Activated naive CD4-positive, alpha-beta T cell treated with anti-CD3 and anti-CD28 coated beads for 36 hours (primary cell): ENCODE measurements around the gene FBXW10B. TPM values are rescaled to one million over a fixed set of nuclear protein-coding genes. Genes with fewer than 3 reads are reported as not detected.
"Not testable (repeated sequence)": the region's sequence is repeated elsewhere in the genome, so short reads cannot be mapped to it uniquely, and the experiment has no call there.

Experiments
- CTCF ChIA-PET: fragments of 350-600 bp; sonication (Branson Sonifier 250); formaldehyde crosslinking; loops from one replicate; lab custom pipeline; 2021; ENCODE audit warnings: antibody characterized with exemption; lab: Charles Lee
- DNase-seq: peaks from one replicate; pipeline ENCODE4 v3.0.0-alpha.2; 2020
- H3K27ac Mint-ChIP-seq: one replicate; pipeline ENCODE4 v1.8.0; 2021; ENCODE audit warnings: mild to moderate bottlenecking, mixed read lengths
- H3K27me3 Mint-ChIP-seq: one replicate; pipeline ENCODE4 v1.8.0; 2021; ENCODE audit warnings: low read depth, mixed read lengths
- H3K36me3 Mint-ChIP-seq: one replicate; pipeline ENCODE4 v1.8.0; 2021; ENCODE audit warnings: low read depth, mixed read lengths
- H3K4me1 Mint-ChIP-seq: one replicate; pipeline ENCODE4 v1.8.0; 2021; ENCODE audit warnings: low read depth, mixed read lengths
- H3K4me3 Mint-ChIP-seq: one replicate; pipeline ENCODE4 v1.8.0; 2021; ENCODE audit warnings: mild to moderate bottlenecking, moderate library complexity, mixed read lengths
- H3K9me3 Mint-ChIP-seq: one replicate; pipeline ENCODE4 v1.8.0; 2021; ENCODE audit warnings: mixed read lengths
- intact Hi-C: fragments of 100-400 bp; cut with micrococcal nuclease; formaldehyde crosslinking; loops from one replicate; pipeline ENCODE4 v1.15.1; 2023
- total RNA-seq, 2 experiments: library from RNA; stranded (reverse); gene quantifications; one replicate each; pipeline ENCODE4 v1.2.3, GENCODE V29; 2021

Gene FBXW10B
- under 1 TPM in 1 of 2 experiments, not detected in 1; 0.38 TPM for total RNA-seq

GRCh38 chr17:15619331-15620058 is at the start of gene FBXW10B:
Gene FBXW10B, minus strand, starts transcription at chr17:15619704. Its CDS starts 192 bp downstream, at chr17:15619512.
- H3K4me3 Mint-ChIP-seq, H3K36me3 Mint-ChIP-seq, H3K27me3 Mint-ChIP-seq, DNase-seq, intact Hi-C loops, H3K4me1 Mint-ChIP-seq, H3K9me3 Mint-ChIP-seq, H3K27ac Mint-ChIP-seq, CTCF ChIA-PET: not testable (repeated sequence)

- Mint-ChIP-seq H3K9me3 (no peaks in the 10 kb centered on the region), H3K4me3 (no peak overlapping the region), H3K27me3 (no peaks in the 10 kb centered on the region), H3K4me1 (no peaks in the 10 kb centered on the region), H3K27ac (no peak overlapping the region), H3K36me3 (peaks cover 24% of the 10 kb centered on the region)
- intact Hi-C loops, result no loop called here
- DNase-seq, result no peak
- CTCF ChIA-PET, result no interaction called here
These were observed 44.2 kb upstream of the FBXW10B start for GRCh38 chr17:15663691-15664090.

GRCh38 chr17:15663176-15663575 is 43.7 kb upstream of the FBXW10B start:
- CTCF ChIA-PET, result interaction anchor here (0.6 kb wide), 1 partner anchor 252 kb away, joined by 3 read pairs; no protein-coding TSS in a partner anchor
- H3K27ac Mint-ChIP-seq, result no peak overlapping the region
- no peaks in the 10 kb centered on the region for H3K9me3 Mint-ChIP-seq
- no peak overlapping the region for H3K4me3 Mint-ChIP-seq
- DNase-seq, result no peak
- intact Hi-C loops, result no loop called here
- H3K4me1 Mint-ChIP-seq, result no peaks in the 10 kb centered on the region
- H3K27me3 Mint-ChIP-seq, result no peaks in the 10 kb centered on the region
- H3K36me3 Mint-ChIP-seq, result peaks cover 25% of the 10 kb centered on the region

- Mint-ChIP-seq H3K9me3 (no peaks in the 10 kb centered on the region), H3K4me3 (no peak overlapping the region), H3K36me3 (peaks cover 26% of the 10 kb centered on the region), H3K4me1 (no peaks in the 10 kb centered on the region), H3K27ac (no peak overlapping the region), H3K27me3 (no peaks in the 10 kb centered on the region)
- DNase-seq, result no peak
- intact Hi-C loops, result no loop called here
- CTCF ChIA-PET, result interaction anchor here (0.6 kb wide), 1 partner anchor 251 kb away, joined by 3 read pairs; no protein-coding TSS in a partner anchor
These were observed 43.2 kb upstream of the FBXW10B start for GRCh38 chr17:15662681-15663080.

- DNase-seq, result no peak
- Mint-ChIP-seq H3K4me3 (no peak overlapping the region), H3K27ac (no peak overlapping the region), H3K9me3 (no peaks in the 10 kb centered on the region), H3K4me1 (no peaks in the 10 kb centered on the region), H3K27me3 (no peaks in the 10 kb centered on the region), H3K36me3 (peaks cover 31% of the 10 kb centered on the region)
- intact Hi-C loops, result no loop called here
- CTCF ChIA-PET, result no interaction called here
These were observed 40.6 kb upstream of the FBXW10B start for GRCh38 chr17:15660077-15660476.

GRCh38 chr17:15659663-15660062 is 40.2 kb upstream of the FBXW10B start:
- DNase-seq, result no peak
- H3K9me3 Mint-ChIP-seq, result no peaks in the 10 kb centered on the region
- CTCF ChIA-PET, result no interaction called here
- no peaks in the 10 kb centered on the region for H3K4me1 Mint-ChIP-seq
- H3K27ac Mint-ChIP-seq, result no peak overlapping the region
- no peak overlapping the region for H3K4me3 Mint-ChIP-seq
- peaks cover 31% of the 10 kb centered on the region for H3K36me3 Mint-ChIP-seq
- H3K27me3 Mint-ChIP-seq, result no peaks in the 10 kb centered on the region
- intact Hi-C loops, result no loop called here

- Mint-ChIP-seq H3K27me3 (no peaks in the 10 kb centered on the region), H3K4me3 (no peak overlapping the region), H3K27ac (no peak overlapping the region), H3K4me1 (no peaks in the 10 kb centered on the region), H3K9me3 (no peaks in the 10 kb centered on the region), H3K36me3 (peaks cover 27% of the 10 kb centered on the region)
- no peak for DNase-seq
- CTCF ChIA-PET, result no interaction called here
- intact Hi-C loops, result no loop called here
These were observed 39.7 kb upstream of the FBXW10B start for GRCh38 chr17:15659236-15659635.

- H3K36me3 Mint-ChIP-seq, result peaks cover 24% of the 10 kb centered on the region
- no peak for DNase-seq
- no peaks in the 10 kb centered on the region for H3K27me3 Mint-ChIP-seq
- intact Hi-C loops, result no loop called here
- H3K4me3 Mint-ChIP-seq, result no peak overlapping the region
- no peaks in the 10 kb centered on the region for H3K9me3 Mint-ChIP-seq
- CTCF ChIA-PET, result no interaction called here
- H3K27ac Mint-ChIP-seq, result no peak overlapping the region
- H3K4me1 Mint-ChIP-seq, result no peaks in the 10 kb centered on the region
These were observed 38.8 kb upstream of the FBXW10B start for GRCh38 chr17:15658296-15658695.

GRCh38 chr17:15657868-15658267 is 38.4 kb upstream of the FBXW10B start:
- H3K27me3 Mint-ChIP-seq, result no peaks in the 10 kb centered on the region
- H3K27ac Mint-ChIP-seq, result no peak overlapping the region
- H3K9me3 Mint-ChIP-seq, result no peaks in the 10 kb centered on the region
- peaks cover 3% of the 10 kb centered on the region for H3K4me1 Mint-ChIP-seq
- CTCF ChIA-PET, result no interaction called here
- DNase-seq, result no peak
- peaks cover 24% of the 10 kb centered on the region for H3K36me3 Mint-ChIP-seq
- intact Hi-C loops, result no loop called here
- H3K4me3 Mint-ChIP-seq, result no peak overlapping the region

- Mint-ChIP-seq H3K4me3 (no peak overlapping the region), H3K9me3 (no peaks in the 10 kb centered on the region), H3K27ac (no peak overlapping the region), H3K27me3 (no peaks in the 10 kb centered on the region), H3K4me1 (peaks cover 11% of the 10 kb centered on the region), H3K36me3 (peaks cover 16% of the 10 kb centered on the region)
- intact Hi-C loops, result no loop called here
- CTCF ChIA-PET, result no interaction called here
- DNase-seq, result no peak
These were observed 35.5 kb upstream of the FBXW10B start for GRCh38 chr17:15654886-15655561.

GRCh38 chr17:15654401-15654800 is 34.9 kb upstream of the FBXW10B start:
- intact Hi-C loops, CTCF ChIA-PET, H3K27ac Mint-ChIP-seq, DNase-seq, H3K27me3 Mint-ChIP-seq, H3K4me3 Mint-ChIP-seq, H3K9me3 Mint-ChIP-seq: not testable (repeated sequence)
- peaks cover 16% of the 10 kb centered on the region for H3K36me3 Mint-ChIP-seq
- peaks cover 11% of the 10 kb centered on the region for H3K4me1 Mint-ChIP-seq

GRCh38 chr17:15652960-15653359 is 33.5 kb upstream of the FBXW10B start:
- H3K36me3 Mint-ChIP-seq, result peaks cover 12% of the 10 kb centered on the region
- H3K4me1 Mint-ChIP-seq, result peaks cover 11% of the 10 kb centered on the region
- CTCF ChIA-PET, result no interaction called here
- H3K27ac Mint-ChIP-seq, result no peak overlapping the region
- H3K27me3 Mint-ChIP-seq, result no peaks in the 10 kb centered on the region
- no peak overlapping the region for H3K4me3 Mint-ChIP-seq
- intact Hi-C loops, result no loop called here
- no peak for DNase-seq
- no peaks in the 10 kb centered on the region for H3K9me3 Mint-ChIP-seq
